Limb (tissue), 2 donors: ENCODE data around the gene TAF1D.

Experiments
- DNase-seq, 2 donors: peaks; one replicate each; pipeline ENCODE4 v3.0.0-alpha.2; 2016; ENCODE audit errors: extremely low spot score in 2 of 2

The TAF1D gene

DNA sequence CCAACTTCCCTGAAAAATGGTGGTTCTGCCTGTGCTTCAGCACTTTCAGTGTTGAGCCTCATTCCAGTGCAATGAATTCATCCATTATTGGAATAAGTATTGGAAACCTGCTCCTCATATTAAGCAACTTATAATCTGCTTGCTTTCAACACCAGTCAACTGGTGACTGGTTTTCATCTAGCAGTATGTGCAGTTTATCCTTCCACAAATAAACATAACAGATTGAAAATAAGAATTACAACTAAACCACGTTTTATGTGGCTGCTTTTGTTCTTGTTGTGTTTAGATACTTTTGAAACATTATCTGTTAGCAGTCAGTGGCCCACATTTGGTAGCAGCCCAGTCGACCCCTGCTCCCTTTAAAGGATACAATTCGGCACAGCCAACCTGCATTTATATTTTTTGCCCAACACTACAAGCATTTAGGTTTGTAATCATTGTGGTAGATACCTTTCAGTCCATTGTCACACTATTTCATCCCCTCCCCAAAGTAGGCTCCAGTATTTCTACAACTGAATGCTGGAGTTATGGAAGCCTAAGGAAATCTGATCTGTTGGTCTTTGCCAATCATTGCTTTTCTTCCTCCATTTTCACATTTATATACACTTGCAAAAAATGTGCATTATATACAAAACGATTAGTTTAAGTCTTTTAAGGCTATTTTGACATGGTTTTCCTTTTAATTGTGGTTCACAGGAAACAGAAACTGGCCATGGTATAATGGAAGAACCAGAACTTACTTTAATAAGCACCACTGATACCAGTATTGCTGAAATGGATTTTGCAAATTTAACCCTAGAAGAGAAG, 13.1 kb downstream of the TAF1D start:
- DNase-seq: no peak

- DNase-seq: no peak
Observed at GRCh38 chr11:93724089-93724488, 17.2 kb downstream of the TAF1D start.

GRCh38 chr11:93720522-93720921, 20.8 kb downstream of the TAF1D start:
- DNase-seq: no peak

DNA sequence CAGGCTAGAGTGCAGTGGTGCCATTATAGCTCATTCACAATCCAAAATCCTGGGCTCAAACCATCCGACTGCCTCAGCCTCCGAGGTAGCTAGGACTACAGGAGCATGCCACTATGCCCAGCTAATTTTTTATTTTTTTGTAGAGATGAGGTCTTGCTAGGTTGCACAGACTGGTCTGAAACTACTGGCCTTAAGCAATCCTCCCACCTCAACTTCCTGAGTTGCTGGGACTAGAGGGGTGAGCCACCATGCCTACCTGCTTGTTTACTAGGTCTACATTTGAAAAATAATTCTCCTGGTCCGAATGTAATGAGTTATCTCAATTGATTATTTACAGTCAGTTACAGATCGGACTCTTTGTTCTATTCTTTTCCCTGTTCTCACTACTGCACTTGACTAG, 22.0 kb downstream of the TAF1D start:
- no peak for DNase-seq

- no peak for DNase-seq
Observed at GRCh38 chr11:93718057-93718563, 23.2 kb downstream of the TAF1D start.

DNA sequence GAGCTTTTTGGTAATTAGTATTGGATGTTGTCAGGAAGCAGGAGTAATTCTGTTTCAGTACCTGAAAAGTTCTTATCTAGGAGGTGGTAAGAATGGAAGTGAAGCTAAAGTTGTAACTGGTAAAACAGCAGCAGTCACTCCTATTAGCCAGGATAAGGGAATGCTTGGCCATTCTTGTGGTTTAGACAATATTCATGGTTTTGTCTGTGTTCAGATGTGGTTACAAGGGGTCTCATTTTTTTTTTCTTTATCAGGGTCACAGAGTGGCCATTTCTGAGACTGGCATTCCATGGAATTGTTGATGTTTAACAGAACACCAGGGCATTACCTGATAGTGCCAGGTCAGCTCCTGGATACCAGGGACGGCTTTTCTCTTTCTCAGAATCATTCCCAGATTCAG, 23.8 kb downstream of the TAF1D start:
- no peak for DNase-seq

GRCh38 chr11:93715797-93716396, 25.4 kb downstream of the TAF1D start:
- DNase-seq: no peak

- no peak for DNase-seq
Observed at GRCh38 chr11:93712678-93713077, 28.6 kb downstream of the TAF1D start.

GRCh38 chr11:93710239-93710638, 31.1 kb downstream of the TAF1D start:
- no peak for DNase-seq

DNA sequence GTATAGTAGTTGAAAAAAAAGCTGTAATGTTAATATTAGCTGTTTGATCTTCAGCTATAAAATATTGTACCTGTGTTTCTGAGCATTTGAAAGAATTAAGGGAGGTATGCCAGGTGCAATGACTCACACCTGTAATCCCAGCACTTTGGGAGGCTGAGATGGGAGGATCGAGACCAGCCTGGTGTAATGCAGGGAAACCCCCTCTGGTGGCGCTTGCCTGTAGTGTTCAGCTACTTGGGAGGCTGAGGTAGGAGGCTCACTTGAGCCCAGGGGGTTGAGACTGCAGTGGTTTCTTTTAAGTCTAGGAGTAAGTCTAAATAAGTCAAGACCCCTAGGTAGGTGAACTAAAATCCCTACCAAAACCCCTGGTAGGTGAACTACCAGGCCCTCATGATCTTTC, 37.1 kb downstream of the TAF1D start:
- DNase-seq: no peak

DNA sequence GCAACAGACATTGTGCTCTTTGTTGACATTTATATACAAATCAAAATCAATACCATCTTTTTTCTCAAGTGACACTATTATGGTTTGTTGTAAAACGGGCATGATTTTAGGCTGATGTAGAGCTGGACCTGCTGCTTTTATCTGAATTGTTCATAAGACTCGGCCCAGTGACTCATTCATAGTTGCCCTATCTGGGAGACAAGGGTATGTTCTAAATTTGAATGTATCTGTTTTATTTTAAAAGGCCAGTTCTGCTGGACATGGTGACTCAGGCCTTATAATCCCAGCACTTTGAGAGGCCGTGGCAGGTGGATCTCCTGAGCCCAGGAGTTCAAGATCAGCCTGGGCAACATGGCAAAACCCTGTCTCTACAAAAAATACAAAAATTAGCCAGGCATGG, 40.5 kb downstream of the TAF1D start:
- DNase-seq: no peak

GRCh38 chr11:93697611-93698010, 43.7 kb downstream of the TAF1D start:
- DNase-seq: no peak

DNA sequence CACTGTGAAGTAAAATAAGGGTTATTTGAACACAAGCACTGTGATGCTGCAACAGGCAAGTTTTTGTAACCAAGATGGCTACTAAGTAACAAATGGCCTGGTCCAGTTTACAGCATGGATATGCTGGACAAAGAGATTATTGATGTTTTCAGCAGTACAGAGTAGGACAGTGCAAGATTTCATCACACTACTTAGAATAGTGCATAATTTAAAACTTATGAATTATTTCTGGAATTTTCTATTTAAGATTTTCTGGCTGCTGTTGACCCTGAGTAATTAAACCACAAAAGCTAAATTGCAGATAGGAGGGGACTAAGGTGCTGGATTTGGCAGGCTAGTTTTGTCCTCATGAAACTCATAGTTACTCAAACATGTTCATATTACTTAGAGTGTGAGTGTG, 46.7 kb downstream of the TAF1D start:
- DNase-seq: no peak

GRCh38 chr11:93694109-93694508, 47.2 kb downstream of the TAF1D start:
- DNase-seq: no peak

DNA sequence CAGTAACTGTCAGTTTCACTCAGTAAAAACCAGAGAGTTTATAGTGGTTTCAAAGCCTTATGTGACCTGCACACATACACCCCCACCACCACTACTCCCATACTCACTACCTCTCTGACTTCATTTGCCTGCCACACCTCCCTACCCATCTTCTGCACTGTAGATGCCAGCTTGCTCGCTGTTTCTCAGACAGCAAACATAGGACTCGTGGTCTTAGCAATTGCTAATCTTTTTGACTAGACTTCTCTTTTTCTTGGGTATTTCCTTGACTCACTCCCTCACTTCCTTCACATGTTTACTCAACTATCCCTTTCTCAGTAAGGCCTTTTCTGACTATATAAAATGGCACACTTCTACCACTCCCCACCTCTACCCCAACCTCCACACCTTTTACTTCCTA, 52.1 kb downstream of the TAF1D start:
- DNase-seq: no peak

GRCh38 chr11:93686812-93687211, 54.5 kb downstream of the TAF1D start:
- DNase-seq: no peak

GRCh38 chr11:93686226-93686625, 55.1 kb downstream of the TAF1D start:
- no peak for DNase-seq
